ENCODE data around the gene FPGS. TPM values are rescaled to one million over a fixed set of nuclear protein-coding genes. Genes with fewer than 3 reads are reported as not detected.

Gene FPGS
- total RNA-seq, 4 donors from 2014 or later: 38.2 to 52.0 (median 47.0) TPM

DNA sequence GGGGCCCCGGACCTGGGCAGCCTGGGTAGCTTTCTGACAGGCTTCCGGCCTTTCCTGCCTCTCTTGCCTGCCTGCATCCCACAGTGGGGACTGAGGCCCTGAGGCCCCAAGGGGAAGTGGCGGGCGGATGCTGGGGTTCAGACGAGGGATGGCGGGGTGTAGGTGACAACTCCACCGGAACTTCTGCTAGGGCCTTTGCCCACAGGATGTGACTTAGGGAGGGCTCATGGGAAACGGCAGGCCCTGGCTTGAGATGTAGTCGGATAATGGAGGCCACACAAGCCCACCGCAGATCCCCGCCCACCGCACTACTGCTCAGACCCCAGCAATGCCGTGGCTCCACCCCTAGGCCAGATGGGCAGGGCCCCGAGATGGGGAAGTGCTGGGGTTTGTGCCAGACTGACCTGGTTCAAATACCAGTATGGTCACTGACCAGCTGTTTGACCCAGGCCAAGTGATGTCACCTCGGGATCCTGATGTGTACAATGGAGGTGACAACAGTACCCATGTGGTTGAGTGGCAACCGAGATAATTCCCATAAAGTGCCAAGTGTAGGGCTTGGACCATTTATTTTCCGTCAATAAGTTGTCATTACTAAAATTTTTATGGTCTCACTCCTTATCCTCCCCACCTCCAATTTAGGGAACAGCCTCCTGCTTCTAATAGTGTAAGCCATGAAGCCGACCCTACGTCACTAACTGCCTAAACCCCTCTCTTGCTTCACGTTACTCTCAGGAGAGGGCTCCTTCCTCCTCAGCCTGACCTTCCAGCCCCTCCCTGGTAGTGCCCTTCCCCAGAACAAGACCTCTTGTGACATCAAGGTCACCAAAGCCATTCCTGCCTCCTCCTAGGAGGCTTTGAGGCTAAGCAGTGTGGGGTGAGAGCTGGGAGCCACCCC is 19.3 kb upstream of the FPGS start:
- Histone ChIP-seq H3K27ac (peak overlapping the region; percentile 55 to 100 (median 96)), H3K4me3 (no peak overlapping the region), H3K36me3 (peaks cover 11 to 17% (median 13%) of the 10 kb centered on the region in 3 donors), H3K27me3 (no peaks in the 10 kb centered on the region), H3K4me1 (peaks cover 0 to 67% (median 40%) of the 10 kb centered on the region in 3 donors), H3K9me3 (no peaks in the 10 kb centered on the region)
- WGBS, 2 donors: 45 to 62% methylated on average over 6 to 11 of the region's 20 CpGs
- no peak for DNase-seq
- TF ChIP-seq POLR2A (IDR thresholded peaks at IDR 0.05): no peak
- TF ChIP-seq, protein P1, sequence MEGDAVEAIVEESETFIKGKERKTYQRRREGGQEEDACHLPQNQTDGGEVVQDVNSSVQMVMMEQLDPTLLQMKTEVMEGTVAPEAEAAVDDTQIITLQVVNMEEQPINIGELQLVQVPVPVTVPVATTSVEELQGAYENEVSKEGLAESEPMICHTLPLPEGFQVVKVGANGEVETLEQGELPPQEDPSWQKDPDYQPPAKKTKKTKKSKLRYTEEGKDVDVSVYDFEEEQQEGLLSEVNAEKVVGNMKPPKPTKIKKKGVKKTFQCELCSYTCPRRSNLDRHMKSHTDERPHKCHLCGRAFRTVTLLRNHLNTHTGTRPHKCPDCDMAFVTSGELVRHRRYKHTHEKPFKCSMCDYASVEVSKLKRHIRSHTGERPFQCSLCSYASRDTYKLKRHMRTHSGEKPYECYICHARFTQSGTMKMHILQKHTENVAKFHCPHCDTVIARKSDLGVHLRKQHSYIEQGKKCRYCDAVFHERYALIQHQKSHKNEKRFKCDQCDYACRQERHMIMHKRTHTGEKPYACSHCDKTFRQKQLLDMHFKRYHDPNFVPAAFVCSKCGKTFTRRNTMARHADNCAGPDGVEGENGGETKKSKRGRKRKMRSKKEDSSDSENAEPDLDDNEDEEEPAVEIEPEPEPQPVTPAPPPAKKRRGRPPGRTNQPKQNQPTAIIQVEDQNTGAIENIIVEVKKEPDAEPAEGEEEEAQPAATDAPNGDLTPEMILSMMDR (IDR thresholded peaks at IDR 0.05): no peak
- intact Hi-C loops (cut with DNase I): loop anchor here (5.0 kb wide), 1 partner anchor 46 kb away; the partner anchor contains the start of gene TOR2A

DNA sequence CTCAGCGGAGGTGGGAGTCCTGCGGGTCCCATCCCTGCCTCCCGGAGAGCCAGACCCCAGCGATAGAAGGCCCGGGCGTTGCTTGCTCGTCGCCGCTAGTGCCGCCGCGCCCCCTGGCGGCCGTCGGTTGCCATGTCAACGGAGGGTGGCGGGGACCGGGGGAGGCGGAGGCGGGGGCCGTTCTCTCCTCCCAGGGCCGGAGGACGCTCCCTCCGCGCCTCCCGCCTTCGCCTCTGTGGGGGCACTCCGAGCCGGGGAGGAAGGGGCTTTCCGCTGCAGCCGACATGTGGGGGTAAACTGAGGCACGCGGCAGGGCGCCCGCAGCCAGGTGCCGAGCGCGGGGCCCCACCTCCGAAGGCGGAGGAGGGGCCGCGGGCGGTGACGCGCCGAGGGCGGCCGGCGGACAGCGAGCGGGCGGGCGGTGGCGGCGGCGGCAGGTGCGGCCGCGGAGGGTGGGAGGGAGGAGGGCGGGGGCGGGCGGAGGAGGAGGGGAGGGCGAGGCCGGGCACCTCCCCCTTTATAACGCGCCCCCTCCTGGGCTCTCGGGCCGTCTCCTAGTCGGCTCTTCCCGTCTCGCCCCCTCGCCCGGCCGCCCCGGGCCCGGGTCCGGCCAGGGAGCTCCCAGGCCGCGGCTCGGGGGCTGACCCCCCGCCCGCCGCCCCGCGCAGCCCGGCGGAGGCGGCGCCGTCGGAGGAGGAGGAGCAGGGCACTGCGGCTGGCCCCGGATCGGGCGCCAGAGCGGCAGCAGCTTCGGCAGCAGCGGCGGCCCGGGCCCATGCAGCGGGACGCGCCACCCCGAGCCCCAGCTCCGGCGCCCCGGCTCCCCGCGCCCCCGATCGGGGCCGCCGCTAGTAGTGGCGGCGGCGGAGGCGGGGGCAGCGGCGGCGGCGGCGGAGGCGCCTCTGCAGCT is 17.4 kb upstream of the FPGS start:
- TF ChIP-seq, protein P1 (IDR thresholded peaks at IDR 0.05): peak; percentile 92 to 99 (median 96)
- TF ChIP-seq POLR2A (IDR thresholded peaks at IDR 0.05): no peak
- DNase-seq: peak; percentile 45
- Histone ChIP-seq H3K27ac (peak overlapping the region; percentile 92 to 100 (median 99)), H3K27me3 (no peaks in the 10 kb centered on the region), H3K4me3 (peak overlapping the region; percentile 73 to 87 (median 84)), H3K36me3 (peaks cover 31 to 36% (median 32%) of the 10 kb centered on the region in 3 donors), H3K4me1 (peaks cover 0 to 73% (median 33%) of the 10 kb centered on the region in 3 donors), H3K9me3 (no peaks in the 10 kb centered on the region)
- no CpG with 5 or more reads among the region's 123 CpGs for WGBS, 2 donors
- intact Hi-C loops (cut with DNase I): loop anchor here (5.0 kb wide), 1 partner anchor 137 kb away; no protein-coding TSS in a partner anchor

DNA sequence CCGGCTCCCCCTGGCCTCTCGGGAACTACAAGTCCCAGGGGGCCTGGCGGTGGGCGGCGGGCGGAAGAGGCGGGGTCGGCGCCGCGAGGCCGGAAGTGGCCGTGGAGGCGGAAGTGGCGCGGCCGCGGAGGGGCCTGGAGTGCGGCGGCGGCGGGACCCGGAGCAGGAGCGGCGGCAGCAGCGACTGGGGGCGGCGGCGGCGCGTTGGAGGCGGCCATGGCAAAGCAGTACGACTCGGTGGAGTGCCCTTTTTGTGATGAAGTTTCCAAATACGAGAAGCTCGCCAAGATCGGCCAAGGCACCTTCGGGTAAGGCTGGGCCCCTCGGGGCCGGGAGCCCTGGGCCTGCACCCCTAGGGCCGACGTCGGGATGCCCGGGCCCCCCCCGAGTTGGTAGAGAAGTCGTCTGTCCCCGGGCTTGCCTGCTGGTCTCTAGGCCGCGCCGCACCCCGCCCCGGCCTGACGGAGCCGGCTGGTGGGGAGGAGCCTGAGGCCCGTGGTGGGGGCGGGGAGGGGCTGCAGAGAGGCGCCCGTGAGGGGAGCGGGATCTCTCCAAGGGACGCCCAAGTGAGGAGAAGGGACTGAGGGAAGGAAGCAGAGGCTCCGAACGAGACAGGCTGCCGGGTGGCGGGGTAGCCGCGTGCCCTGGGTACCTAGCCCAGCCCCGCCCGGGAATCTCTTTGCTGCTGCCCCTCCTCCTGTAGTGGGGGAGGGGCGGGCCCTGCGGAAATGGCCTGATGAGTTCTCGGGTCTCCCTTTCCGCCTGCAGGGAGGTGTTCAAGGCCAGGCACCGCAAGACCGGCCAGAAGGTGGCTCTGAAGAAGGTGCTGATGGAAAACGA is 16.5 kb upstream of the FPGS start, which contains the start of gene CDK9:
TSS of gene CDK9 (plus strand) at position 102 of the 840 bp plus-strand sequence. CDS start at position 217, 115 bp downstream.
- peaks cover 0 to 74% (median 33%) of the 10 kb centered on the region in 3 donors for H3K4me1 ChIP-seq
- TF ChIP-seq POLR2A (IDR thresholded peaks at IDR 0.05): peak in 3 of 4 donors; percentile 58 to 91 (median 73)
- TF ChIP-seq, protein P1 (IDR thresholded peaks at IDR 0.05): peak in 2 of 6 experiments; percentile 2 to 25
- H3K36me3 ChIP-seq: peaks cover 34 to 45% (median 39%) of the 10 kb centered on the region in 3 donors
- H3K27ac ChIP-seq: peak within 1 kb of the TSS; percentile 92 to 100 (median 99)
- 0% methylated on average over 4 to 8 of the region's 75 CpGs for WGBS, 2 donors
- H3K4me3 ChIP-seq: peak within 1 kb of the TSS; percentile 73 to 87 (median 84)
- intact Hi-C loops (cut with DNase I): loop anchor here (5.0 kb wide), 1 partner anchor 136 kb away; no protein-coding TSS in a partner anchor
- peak; percentile 54 for DNase-seq
- no peaks in the 10 kb centered on the region for H3K27me3 ChIP-seq
- H3K9me3 ChIP-seq: no peaks in the 10 kb centered on the region

DNA sequence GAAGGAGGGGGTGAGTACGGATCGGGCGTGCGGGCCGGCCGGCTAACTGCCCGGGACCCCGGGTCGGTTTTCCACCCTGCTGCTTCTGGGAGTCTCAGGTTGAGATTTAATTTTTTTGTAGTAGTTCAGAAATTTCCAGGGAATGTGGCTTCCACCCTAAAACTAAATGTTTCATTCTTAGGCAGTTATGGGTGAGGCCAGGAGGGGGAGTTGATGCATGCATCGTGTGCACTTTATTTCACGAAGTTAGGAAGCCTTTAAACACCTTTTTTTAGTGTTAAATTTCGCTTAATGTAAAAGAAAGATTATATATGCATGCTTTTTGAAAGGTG is 15.9 kb upstream of the FPGS start:
- peaks cover 0 to 74% (median 33%) of the 10 kb centered on the region in 3 donors for H3K4me1 ChIP-seq
- no peaks in the 10 kb centered on the region for H3K9me3 ChIP-seq
- TF ChIP-seq, protein P1 (IDR thresholded peaks at IDR 0.05): peak in 4 of 6 experiments; percentile 31 to 61 (median 36)
- TF ChIP-seq POLR2A (IDR thresholded peaks at IDR 0.05): no peak
- intact Hi-C loops (cut with DNase I): loop anchor here (5.0 kb wide), 1 partner anchor 136 kb away; no protein-coding TSS in a partner anchor
- H3K4me3 ChIP-seq: peak overlapping the region; percentile 73 to 87 (median 84)
- peak overlapping the region; percentile 92 to 100 (median 99) for H3K27ac ChIP-seq
- no peaks in the 10 kb centered on the region for H3K27me3 ChIP-seq
- peaks cover 40 to 51% (median 45%) of the 10 kb centered on the region in 3 donors for H3K36me3 ChIP-seq
- no peak for DNase-seq
- 1 to 2% methylated on average over 11 to 12 of the region's 12 CpGs for WGBS, 2 donors
